H9 (cell line): ENCODE results near the gene MISP3. TPM values are rescaled to one million over a fixed set of nuclear protein-coding genes. Genes with fewer than 3 reads are reported as not detected.

Experiments used
- DNase-seq: peaks from one replicate; pipeline ENCODE4 v3.0.0-alpha.2; 2017
- H2AFZ ChIP-seq: one replicate; pipeline ENCODE4 v1.6.1; 2013; ENCODE audit warnings: mild to moderate bottlenecking, low read length, control low read depth, moderate library complexity
- H2AK5ac ChIP-seq: 2 replicates; pipeline ENCODE4 v1.6.1; 2013; ENCODE audit warnings: low read length, control low read depth, mixed read lengths; ENCODE audit not compliant: insufficient read length
- H2BK120ac ChIP-seq: one replicate; pipeline ENCODE4 v1.6.1; 2013; ENCODE audit warnings: low read depth, mild to moderate bottlenecking, low read length, control low read depth, inconsistent platforms; ENCODE audit not compliant: poor library complexity, severe bottlenecking
- H2BK12ac ChIP-seq: 2 replicates; pipeline ENCODE4 v1.6.1; 2013; ENCODE audit warnings: low read length, control low read depth, mixed read lengths, low read depth; ENCODE audit not compliant: insufficient read length
- H2BK15ac ChIP-seq: 2 replicates; pipeline ENCODE4 v1.6.1; 2013; ENCODE audit warnings: low read depth, low read length, control low read depth
- H2BK20ac ChIP-seq: one replicate; pipeline ENCODE4 v1.6.1; 2013; ENCODE audit warnings: low read depth, mild to moderate bottlenecking, low read length, control low read depth, inconsistent platforms; ENCODE audit not compliant: poor library complexity, severe bottlenecking
- H2BK5ac ChIP-seq: 2 replicates; pipeline ENCODE4 v1.6.1; 2013; ENCODE audit warnings: low read length, control low read depth, mixed read lengths; ENCODE audit not compliant: insufficient read length
- H3K14ac ChIP-seq: 2 replicates; pipeline ENCODE4 v1.6.1; 2013; ENCODE audit warnings: low read length, control low read depth; ENCODE audit not compliant: insufficient read depth
- H3K18ac ChIP-seq: 2 replicates; pipeline ENCODE4 v1.6.1; 2013; ENCODE audit warnings: low read depth, mild to moderate bottlenecking, mixed read lengths, low read length, control low read depth; ENCODE audit not compliant: insufficient read length
- H3K23ac ChIP-seq: 2 replicates; pipeline ENCODE4 v1.6.1; 2013; ENCODE audit warnings: low read length, control low read depth, mixed read lengths, low read depth; ENCODE audit not compliant: insufficient read length
- H3K23me2 ChIP-seq: 2 replicates; pipeline ENCODE4 v1.6.1; 2013; ENCODE audit warnings: low read depth, mild to moderate bottlenecking, mixed read lengths, low read length, control low read depth; ENCODE audit not compliant: insufficient read length, poor library complexity, severe bottlenecking
- H3K27ac ChIP-seq: 2 replicates; pipeline ENCODE4 v1.5.1; 2013; ENCODE audit warnings: low read length, control low read depth, mixed read lengths, low read depth; ENCODE audit not compliant: insufficient read length
- H3K27me3 ChIP-seq: 2 replicates; pipeline ENCODE4 v1.6.1; 2013; ENCODE audit warnings: low read length, control low read depth, inconsistent platforms; ENCODE audit not compliant: insufficient read depth
- H3K4ac ChIP-seq: 2 replicates; pipeline ENCODE4 v1.6.1; 2013; ENCODE audit warnings: low read depth, mild to moderate bottlenecking, control low read depth, inconsistent platforms, low read length, moderate library complexity
- H3K4me1 ChIP-seq: 2 replicates; pipeline ENCODE4 v1.6.1; 2013; ENCODE audit warnings: low read length, control low read depth, inconsistent platforms; ENCODE audit not compliant: insufficient read depth
- H3K4me2 ChIP-seq: 2 replicates; pipeline ENCODE4 v1.6.1; 2013; ENCODE audit warnings: low read length, control low read depth, mixed read lengths; ENCODE audit not compliant: insufficient read length, insufficient read depth
- H3K56ac ChIP-seq: 2 replicates; pipeline ENCODE4 v1.6.1; 2013; ENCODE audit warnings: low read depth, mild to moderate bottlenecking, mixed read lengths, low read length, control low read depth; ENCODE audit not compliant: insufficient read length
- H3K79me1 ChIP-seq: 2 replicates; pipeline ENCODE4 v1.6.1; 2013; ENCODE audit warnings: low read depth, mild to moderate bottlenecking, moderate library complexity, low read length, control low read depth, inconsistent platforms; ENCODE audit not compliant: insufficient read depth, poor library complexity, severe bottlenecking
- H3K79me2 ChIP-seq: 2 replicates; pipeline ENCODE4 v1.6.1; 2013; ENCODE audit warnings: low read length, control low read depth, inconsistent platforms; ENCODE audit not compliant: insufficient read depth
- H3K9ac ChIP-seq: 2 replicates; pipeline ENCODE4 v1.6.1; 2013; ENCODE audit warnings: low read length, control low read depth, mixed read lengths; ENCODE audit not compliant: insufficient read length; ENCODE audit errors: extremely low read depth
- H3K9me3 ChIP-seq: one replicate; pipeline ENCODE4 v1.6.1; 2013; ENCODE audit warnings: low read depth, low read length, inconsistent platforms; ENCODE audit not compliant: control insufficient read depth
- H3T11ph ChIP-seq: one replicate; pipeline ENCODE4 v1.6.1; 2013; ENCODE audit warnings: mild to moderate bottlenecking, low read length, control low read depth, inconsistent platforms
- H4K20me1 ChIP-seq: one replicate; pipeline ENCODE4 v1.6.1; 2013; ENCODE audit not compliant: control insufficient read depth, insufficient read length, insufficient read depth
- H4K5ac ChIP-seq: 2 replicates; pipeline ENCODE4 v1.6.1; 2013; ENCODE audit warnings: low read depth, mild to moderate bottlenecking, mixed read lengths, low read length, control low read depth; ENCODE audit not compliant: insufficient read length
- H4K8ac ChIP-seq: replicated peaks from 2 replicates; pipeline ENCODE4 v1.6.1; 2013; ENCODE audit warnings: low read length, control low read depth, mixed read lengths, low read depth; ENCODE audit not compliant: insufficient read length
- H4K91ac ChIP-seq: 2 replicates; pipeline ENCODE4 v1.6.1; 2013; ENCODE audit warnings: low read depth, mild to moderate bottlenecking, moderate library complexity, mixed read lengths, low read length, control low read depth; ENCODE audit not compliant: insufficient read length
- H3K27ac Mint-ChIP-seq, 3 experiments: 2 replicates in 2 of 3; 3 replicates in 1 of 3; pipeline ENCODE4 v1.8.0; 2020 to 2021; ENCODE audit warnings: mixed read lengths in 3 of 3, mild to moderate bottlenecking in 1 of 3, moderate library complexity in 1 of 3
- H3K27me3 Mint-ChIP-seq: 2 replicates; pipeline ENCODE4 v1.8.0; 2021; ENCODE audit warnings: low read depth, mild to moderate bottlenecking, moderate library complexity, mixed read lengths
- H3K36me3 Mint-ChIP-seq, 3 experiments: 2 replicates in 2 of 3; 3 replicates in 1 of 3; pipeline ENCODE4 v1.8.0; 2020 to 2021; ENCODE audit warnings: low read depth in 3 of 3, mixed read lengths in 3 of 3; ENCODE audit not compliant: insufficient read depth in 1 of 3
- H3K4me1 Mint-ChIP-seq, 2 experiments: 2 replicates each; pipeline ENCODE4 v1.8.0; 2020; ENCODE audit warnings: mixed read lengths in 2 of 2
- H3K4me3 Mint-ChIP-seq, 2 experiments: 2 replicates in 1 of 2; 3 replicates in 1 of 2; pipeline ENCODE4 v1.8.0; 2020 to 2021; ENCODE audit warnings: mild to moderate bottlenecking in 2 of 2, mixed read lengths in 2 of 2, moderate library complexity in 1 of 2
- H3K9me3 Mint-ChIP-seq, 2 experiments: 2 replicates in 1 of 2; 3 replicates in 1 of 2; pipeline ENCODE4 v1.8.0; 2020; ENCODE audit warnings: mild to moderate bottlenecking in 2 of 2, mixed read lengths in 2 of 2, moderate library complexity in 1 of 2
- CTCF ChIP-seq: fragments of 200-600 bp; sonication (generic); conservative IDR thresholded peaks from 3 replicates; pipeline ENCODE4 v1.8.0; 2021; ENCODE audit warnings: antibody characterized with exemption, mild to moderate bottlenecking
- WGBS: extraction: QIAGEN DNeasy Blood & Tissue Kit; methylation state at CpG from one replicate; pipeline ENCODE4 v1.1.7; 2013; ENCODE audit warnings: missing lambda C conversion rate, low lambda C conversion rate, mixed read lengths; ENCODE audit not compliant: insufficient read length; ENCODE audit errors: extremely low coverage; 5-methylcytosine and 5-hydroxymethylcytosine counted together
- total RNA-seq: library from RNA; stranded (reverse); gene quantifications from 2 replicates; pipeline ENCODE4 v1.2.1, GENCODE V29; 2021

MISP3 gene
- total RNA-seq, 1 experiment from 2014 or later: 0.26 TPM

GRCh38 chr19:14086098-14086497, 13.5 kb downstream of the MISP3 start:
- Histone ChIP-seq H3K27me3 (no peaks in the 10 kb centered on the region), H3K18ac (no peak overlapping the region), H2BK5ac (no peak overlapping the region), H4K5ac (no peak overlapping the region), H3K4ac (no peak overlapping the region), H2BK20ac (no peak overlapping the region), H3K79me1 (no peaks in the 10 kb centered on the region), H2BK12ac (no peak overlapping the region), H2BK15ac (no peak overlapping the region), H3K79me2 (no peaks in the 10 kb centered on the region), H3K4me1 (no peaks in the 10 kb centered on the region; the same call in 1 of the 2 replicates), H3K14ac (no peak overlapping the region), H4K20me1 (no peaks in the 10 kb centered on the region), H3K9ac (no peak overlapping the region), H3K23ac (no peak overlapping the region), H3K4me2 (no peak overlapping the region), H3K9me3 (no peaks in the 10 kb centered on the region), H4K91ac (no peak overlapping the region), H3K23me2 (peaks cover 6% of the 10 kb centered on the region), H2AFZ (no peak overlapping the region), H3K27ac (no peak overlapping the region), H4K8ac (no peak overlapping the region), H3K56ac (no peak overlapping the region), H3T11ph (no peak overlapping the region), H2BK120ac (no peak overlapping the region), H2AK5ac (no peak overlapping the region)
- Mint-ChIP-seq H3K36me3 (peaks cover 11 to 29% (median 21%) of the 10 kb centered on the region in 3 experiments; a peak in 6 of 7 replicates), H3K27ac (no peak overlapping the region), H3K4me3 (no peak overlapping the region), H3K4me1 (peaks cover 4 to 6% of the 10 kb centered on the region in 2 experiments), H3K27me3 (peaks cover 9% of the 10 kb centered on the region), H3K9me3 (no peaks in the 10 kb centered on the region)
- no CpG with 5 or more reads among the region's 5 CpGs for WGBS
- no peak for DNase-seq
- no peak for TF ChIP-seq CTCF
